ENCODE data around the gene CDYL.

The CDYL gene

GRCh38 chr6:4956625-4957024, 180.4 kb downstream of the CDYL start:
- H3K4me3 ChIP-seq (ENCODE audit: low read depth, low read length), result no peak overlapping the region
- TF ChIP-seq CTCF (conservative IDR thresholded peaks at IDR 0.05; ENCODE audit: low read depth, low read length), result no peak
- DNase-seq (ENCODE audit: low read depth), result no peak

DNA sequence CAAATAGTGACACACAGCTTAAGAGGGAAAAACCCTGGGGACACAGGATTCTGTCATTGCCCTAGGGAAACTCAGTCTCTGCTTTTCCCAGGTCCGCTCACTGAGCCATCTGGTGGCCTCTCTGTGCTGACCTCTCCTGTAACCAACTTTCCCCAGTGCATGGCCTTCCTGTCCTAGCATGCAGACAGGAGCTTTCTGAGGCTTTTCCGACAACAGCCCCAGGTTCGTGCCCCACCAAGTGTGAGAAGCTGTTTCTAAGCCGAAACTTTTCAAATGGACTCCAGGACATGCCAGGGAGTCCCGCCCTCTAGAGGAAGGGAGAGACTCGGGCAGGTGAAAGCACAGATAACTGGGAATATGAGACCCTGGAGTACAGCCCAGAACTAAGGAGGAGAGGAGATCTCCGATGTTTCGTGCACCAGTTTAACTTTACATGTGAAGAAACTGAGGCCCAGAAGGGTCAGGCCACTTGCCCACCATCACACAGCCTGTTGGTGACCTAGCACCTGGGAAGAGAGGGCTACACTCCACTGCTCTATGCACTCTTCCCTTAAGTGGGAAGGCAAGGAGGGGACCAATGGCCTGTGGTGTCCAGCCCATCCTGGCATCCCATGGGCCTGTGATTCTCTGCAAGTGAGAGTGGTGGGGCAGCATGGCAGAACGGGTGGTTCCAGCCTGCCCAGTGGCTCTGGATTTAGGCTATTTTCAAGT, 181.5 kb downstream of the CDYL start:
- DNase-seq (ENCODE audit: low read depth), result no peak
- H3K4me3 ChIP-seq (ENCODE audit: low read depth, low read length), result no peak overlapping the region
- TF ChIP-seq CTCF (conservative IDR thresholded peaks at IDR 0.05; ENCODE audit: low read depth, low read length), result peak; percentile 44

GRCh38 chr6:4958624-4959023, 182.4 kb downstream of the CDYL start:
- H3K4me3 ChIP-seq (ENCODE audit: low read depth, low read length), result no peak overlapping the region
- TF ChIP-seq CTCF (conservative IDR thresholded peaks at IDR 0.05; ENCODE audit: low read depth, low read length), result no peak
- DNase-seq (ENCODE audit: low read depth), result no peak

DNA sequence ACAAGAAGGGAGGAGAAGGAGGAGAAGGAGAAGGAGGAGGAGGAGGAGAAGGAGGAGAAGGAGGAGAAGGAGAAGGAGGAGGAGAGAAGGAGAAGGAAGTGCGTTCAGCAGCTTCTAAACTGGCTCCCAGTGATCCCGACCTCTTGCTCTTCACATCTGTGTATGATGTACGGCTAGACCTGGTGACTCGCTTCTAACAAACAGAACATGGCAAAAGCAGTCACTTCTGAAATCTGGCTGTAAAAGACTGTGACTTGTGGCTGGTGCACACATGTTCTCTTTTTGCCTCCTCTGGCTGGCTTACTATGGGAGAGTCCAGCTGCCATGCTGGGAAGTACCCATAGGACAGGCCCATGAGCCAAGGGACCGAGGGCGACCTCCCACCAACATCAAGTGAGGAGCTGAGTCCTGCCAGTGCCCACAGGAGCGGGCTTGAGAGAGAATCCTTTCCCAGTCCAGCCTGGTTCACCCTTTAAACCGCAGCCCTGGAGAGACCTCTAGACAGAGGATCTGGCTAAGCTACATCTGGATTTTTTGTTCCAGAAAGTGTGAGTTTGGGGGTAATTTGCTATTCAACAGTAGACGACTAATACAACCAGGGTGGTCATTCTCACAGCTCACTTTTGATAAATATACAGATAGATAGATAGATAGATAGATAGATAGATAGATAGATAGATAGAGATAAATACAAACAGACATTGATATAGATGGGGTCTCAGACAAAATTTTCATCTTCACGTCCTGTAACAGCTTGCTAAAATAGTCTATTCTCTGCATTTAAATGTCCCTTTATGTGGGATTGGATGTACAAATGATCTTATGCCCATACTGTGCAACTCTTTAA, 185.3 kb downstream of the CDYL start:
- DNase-seq (ENCODE audit: low read depth), result peak; percentile 25
- no peak overlapping the region for H3K4me3 ChIP-seq (ENCODE audit: low read depth, low read length)
- no peak for TF ChIP-seq CTCF (conservative IDR thresholded peaks at IDR 0.05; ENCODE audit: low read depth, low read length)

GRCh38 chr6:4962905-4963304, 186.7 kb downstream of the CDYL start:
- peak; percentile 50 for DNase-seq (ENCODE audit: low read depth)
- no peak overlapping the region for H3K4me3 ChIP-seq (ENCODE audit: low read depth, low read length)
- TF ChIP-seq CTCF (conservative IDR thresholded peaks at IDR 0.05; ENCODE audit: low read depth, low read length), result no peak

- no peak overlapping the region for H3K4me3 ChIP-seq (ENCODE audit: low read depth, low read length)
- DNase-seq (ENCODE audit: low read depth), result no peak
- TF ChIP-seq CTCF (conservative IDR thresholded peaks at IDR 0.05; ENCODE audit: low read depth, low read length), result no peak
Measured at GRCh38 chr6:4964675-4965561, 188.7 kb downstream of the CDYL start.
